GM23338 (cell line): Measurements from ENCODE around the gene CD84. TPM values are rescaled to one million over a fixed set of nuclear protein-coding genes. Genes with fewer than 3 reads are reported as not detected.

Experiments used
- polyA plus RNA-seq: library from polyadenylated mRNA; unstranded; fragments of >200 nt; fragmentation: Nextera tagmentation; extraction: Ambion mirVana; gene quantifications from 2 replicates; pipeline ENCODE4 v1.2.1, GENCODE V29; 2016
- total RNA-seq: library from RNA; depleted of rRNA; stranded (reverse); fragments of >200 nt; shearing (Covaris generic); gene quantifications from 2 replicates; pipeline ENCODE4 v1.2.3, GENCODE V29; 2014; rRNA removed

The CD84 gene
- total and polyA plus RNA-seq, 2 experiments from 2014 or later, result not detected

Other genes with a start within 250 kb of the CD84 start
- gene COPA, start 236.2 kb downstream of the CD84 start, total RNA-seq, result 87.1 and 104 TPM in 2 replicates
- gene COPA, start 236.2 kb downstream of the CD84 start, polyA plus RNA-seq, result 52.1 and 58.2 TPM in 2 replicates
- gene NCSTN, start 236.1 kb downstream of the CD84 start, total RNA-seq, result 45.9 and 47.5 TPM in 2 replicates
- 36.0 and 37.4 TPM in 2 replicates for gene NCSTN, start 236.1 kb downstream of the CD84 start, polyA plus RNA-seq
- gene NHLH1, start 212.4 kb downstream of the CD84 start, total RNA-seq, result 0.50 and 0.69 TPM in 2 replicates
- 0.78 and 0.89 TPM in 2 replicates for gene NHLH1, start 212.4 kb downstream of the CD84 start, polyA plus RNA-seq
- gene VANGL2, start 178.9 kb downstream of the CD84 start, total RNA-seq, result 42.8 and 51.3 TPM in 2 replicates
- gene VANGL2, start 178.9 kb downstream of the CD84 start, polyA plus RNA-seq, result 16.8 and 17.7 TPM in 2 replicates
- gene SLAMF6, start 56.2 kb downstream of the CD84 start, total RNA-seq, result not detected in 2 replicates
- gene SLAMF6, start 56.2 kb downstream of the CD84 start, polyA plus RNA-seq, result not detected in 2 replicates
- gene SLAMF1, start 67.5 kb upstream of the CD84 start, total RNA-seq, result not detected in 2 replicates
- not detected in 2 replicates for gene SLAMF1, start 67.5 kb upstream of the CD84 start, polyA plus RNA-seq
- 0.45 TPM in 1 of 2 replicates, not detected in the other for gene CD48, start 132.3 kb upstream of the CD84 start, total RNA-seq
- gene CD48, start 132.3 kb upstream of the CD84 start, polyA plus RNA-seq, result 0.34 and 0.43 TPM in 2 replicates
- not detected in 2 replicates for gene SLAMF7, start 159.8 kb upstream of the CD84 start, total RNA-seq
- gene SLAMF7, start 159.8 kb upstream of the CD84 start, polyA plus RNA-seq, result 0.11 and 0.14 TPM in 2 replicates
- not detected in 2 replicates for gene LY9, start 216.7 kb upstream of the CD84 start, total RNA-seq
- gene LY9, start 216.7 kb upstream of the CD84 start, polyA plus RNA-seq, result not detected in 2 replicates